ENCODE measurements around the gene TMEM89.

The TMEM89 gene

GRCh38 chr3:48636149-48636655 lies 14.6 kb upstream of the TMEM89 start:
- Histone ChIP-seq H3K4me1 (ENCODE audit: control insufficient read depth, insufficient read depth, low read length) (peaks cover 18% of the 10 kb centered on the region), H3K36me3 (ENCODE audit: control insufficient read depth, insufficient read depth, low read length) (no peaks in the 10 kb centered on the region), H3K4me3 (ENCODE audit: low read length) (peak overlapping the region; percentile 47), H3K27me3 (ENCODE audit: control insufficient read depth, insufficient read depth, low read length) (no peaks in the 10 kb centered on the region), H3K9me3 (ENCODE audit: control insufficient read depth, low read length) (no peaks in the 10 kb centered on the region), H3K9ac (ENCODE audit: low read length) (peak overlapping the region; percentile 54)

- Histone ChIP-seq H3K36me3 (ENCODE audit: control insufficient read depth, insufficient read depth, low read length) (no peaks in the 10 kb centered on the region), H3K4me1 (ENCODE audit: control insufficient read depth, insufficient read depth, low read length) (peaks cover 18% of the 10 kb centered on the region), H3K4me3 (ENCODE audit: low read length) (peak within 1 kb of the TSS; percentile 80), H3K27me3 (ENCODE audit: control insufficient read depth, insufficient read depth, low read length) (no peaks in the 10 kb centered on the region), H3K9ac (ENCODE audit: low read length) (peak within 1 kb of the TSS; percentile 76), H3K9me3 (ENCODE audit: control insufficient read depth, low read length) (no peaks in the 10 kb centered on the region)
These were observed 13.9 kb upstream of the TMEM89 start, which contains the start of gene SLC26A6 for GRCh38 chr3:48635222-48636021. Gene SLC26A6, minus strand, starts transcription at chr3:48635461. Its CDS starts 68 bp downstream, at chr3:48635393.

- Histone ChIP-seq H3K9ac (ENCODE audit: low read length) (peak overlapping the region; percentile 76), H3K9me3 (ENCODE audit: control insufficient read depth, low read length) (no peaks in the 10 kb centered on the region), H3K27me3 (ENCODE audit: control insufficient read depth, insufficient read depth, low read length) (no peaks in the 10 kb centered on the region)
These were observed 13.2 kb upstream of the TMEM89 start for GRCh38 chr3:48634661-48635221.

GRCh38 chr3:48633743-48634142 lies 12.2 kb upstream of the TMEM89 start:
- Histone ChIP-seq H3K27me3 (ENCODE audit: control insufficient read depth, insufficient read depth, low read length) (no peaks in the 10 kb centered on the region), H3K4me3 (ENCODE audit: low read length) (no peak overlapping the region), H3K4me1 (ENCODE audit: control insufficient read depth, insufficient read depth, low read length) (peaks cover 18% of the 10 kb centered on the region), H3K9me3 (ENCODE audit: control insufficient read depth, low read length) (no peaks in the 10 kb centered on the region), H3K36me3 (ENCODE audit: control insufficient read depth, insufficient read depth, low read length) (no peaks in the 10 kb centered on the region), H3K9ac (ENCODE audit: low read length) (peak overlapping the region; percentile 76)

More at GRCh38 chr3:48634661-48635221, 13.2 kb upstream of the TMEM89 start:
- H3K4me3 ChIP-seq (ENCODE audit: low read length): peak overlapping the region; percentile 80
- peaks cover 18% of the 10 kb centered on the region for H3K4me1 ChIP-seq (ENCODE audit: control insufficient read depth, insufficient read depth, low read length)
- no peaks in the 10 kb centered on the region for H3K36me3 ChIP-seq (ENCODE audit: control insufficient read depth, insufficient read depth, low read length)

GRCh38 chr3:48633256-48633655 lies 11.7 kb upstream of the TMEM89 start:
- Histone ChIP-seq H3K9ac (ENCODE audit: low read length) (no peak overlapping the region), H3K4me3 (ENCODE audit: low read length) (no peak overlapping the region), H3K36me3 (ENCODE audit: control insufficient read depth, insufficient read depth, low read length) (no peaks in the 10 kb centered on the region), H3K4me1 (ENCODE audit: control insufficient read depth, insufficient read depth, low read length) (peaks cover 18% of the 10 kb centered on the region), H3K9me3 (ENCODE audit: control insufficient read depth, low read length) (no peaks in the 10 kb centered on the region), H3K27me3 (ENCODE audit: control insufficient read depth, insufficient read depth, low read length) (no peaks in the 10 kb centered on the region)

- Histone ChIP-seq H3K36me3 (ENCODE audit: control insufficient read depth, insufficient read depth, low read length) (no peaks in the 10 kb centered on the region), H3K4me1 (ENCODE audit: control insufficient read depth, insufficient read depth, low read length) (peaks cover 18% of the 10 kb centered on the region), H3K9me3 (ENCODE audit: control insufficient read depth, low read length) (no peaks in the 10 kb centered on the region), H3K27me3 (ENCODE audit: control insufficient read depth, insufficient read depth, low read length) (no peaks in the 10 kb centered on the region), H3K9ac (ENCODE audit: low read length) (no peak overlapping the region), H3K4me3 (ENCODE audit: low read length) (no peak overlapping the region)
These were observed 10.2 kb upstream of the TMEM89 start for GRCh38 chr3:48631516-48632448.

GRCh38 chr3:48630833-48631232 lies 9.3 kb upstream of the TMEM89 start:
- Histone ChIP-seq H3K36me3 (ENCODE audit: control insufficient read depth, insufficient read depth, low read length) (no peaks in the 10 kb centered on the region), H3K4me1 (ENCODE audit: control insufficient read depth, insufficient read depth, low read length) (peaks cover 10% of the 10 kb centered on the region), H3K4me3 (ENCODE audit: low read length) (no peak overlapping the region), H3K9me3 (ENCODE audit: control insufficient read depth, low read length) (no peaks in the 10 kb centered on the region), H3K9ac (ENCODE audit: low read length) (no peak overlapping the region), H3K27me3 (ENCODE audit: control insufficient read depth, insufficient read depth, low read length) (no peaks in the 10 kb centered on the region)

- Histone ChIP-seq H3K9ac (ENCODE audit: low read length) (no peak overlapping the region), H3K36me3 (ENCODE audit: control insufficient read depth, insufficient read depth, low read length) (no peaks in the 10 kb centered on the region), H3K4me3 (ENCODE audit: low read length) (no peak overlapping the region), H3K27me3 (ENCODE audit: control insufficient read depth, insufficient read depth, low read length) (no peaks in the 10 kb centered on the region), H3K9me3 (ENCODE audit: control insufficient read depth, low read length) (no peaks in the 10 kb centered on the region), H3K4me1 (ENCODE audit: control insufficient read depth, insufficient read depth, low read length) (peaks cover 8% of the 10 kb centered on the region)
These were observed 8.8 kb upstream of the TMEM89 start for GRCh38 chr3:48630407-48630806.

- Histone ChIP-seq H3K27me3 (ENCODE audit: control insufficient read depth, insufficient read depth, low read length) (no peaks in the 10 kb centered on the region), H3K36me3 (ENCODE audit: control insufficient read depth, insufficient read depth, low read length) (no peaks in the 10 kb centered on the region)
These were observed 8.3 kb upstream of the TMEM89 start for GRCh38 chr3:48629894-48630293.

GRCh38 chr3:48628277-48629017 lies 6.9 kb upstream of the TMEM89 start:
- Histone ChIP-seq H3K4me3 (ENCODE audit: low read length) (no peak overlapping the region), H3K4me1 (ENCODE audit: control insufficient read depth, insufficient read depth, low read length) (peaks cover 10% of the 10 kb centered on the region), H3K9me3 (ENCODE audit: control insufficient read depth, low read length) (no peaks in the 10 kb centered on the region), H3K27me3 (ENCODE audit: control insufficient read depth, insufficient read depth, low read length) (no peaks in the 10 kb centered on the region), H3K36me3 (ENCODE audit: control insufficient read depth, insufficient read depth, low read length) (no peaks in the 10 kb centered on the region), H3K9ac (ENCODE audit: low read length) (no peak overlapping the region)

More at GRCh38 chr3:48629894-48630293, 8.3 kb upstream of the TMEM89 start:
- Histone ChIP-seq H3K4me1 (ENCODE audit: control insufficient read depth, insufficient read depth, low read length) (peaks cover 8% of the 10 kb centered on the region), H3K9me3 (ENCODE audit: control insufficient read depth, low read length) (no peaks in the 10 kb centered on the region), H3K9ac (ENCODE audit: low read length) (no peak overlapping the region), H3K4me3 (ENCODE audit: low read length) (no peak overlapping the region)

- H3K9me3 ChIP-seq (ENCODE audit: control insufficient read depth, low read length): no peaks in the 10 kb centered on the region
- H3K9ac ChIP-seq (ENCODE audit: low read length): no peak overlapping the region
- H3K27me3 ChIP-seq (ENCODE audit: control insufficient read depth, insufficient read depth, low read length): no peaks in the 10 kb centered on the region
- no peaks in the 10 kb centered on the region for H3K36me3 ChIP-seq (ENCODE audit: control insufficient read depth, insufficient read depth, low read length)
- no peak overlapping the region for H3K4me3 ChIP-seq (ENCODE audit: low read length)
- H3K4me1 ChIP-seq (ENCODE audit: control insufficient read depth, insufficient read depth, low read length): peaks cover 11% of the 10 kb centered on the region
These were observed 4.0 kb upstream of the TMEM89 start for GRCh38 chr3:48625600-48625999.

Data from mucosa of stomach (tissue), 1 donor.